WTC11 (cell line): ENCODE data around the gene NRXN3. TPM values are rescaled to one million over a fixed set of nuclear protein-coding genes. Genes with fewer than 3 reads are reported as not detected.

Experiments used
- ATAC-seq: fragments of 200-7000 bp; cut with Tn5 transposase; 2 replicates; pipeline ENCODE4 v1.10.0; 2021; ENCODE audit warnings: mild to moderate bottlenecking, moderate library complexity
- CTCF ChIA-PET: fragments of 300-600 bp; sonication (Branson Sonifier 250); formaldehyde crosslinking; loops from one replicate; lab custom pipeline; 2021; ENCODE audit warnings: antibody characterized with exemption; lab: Charles Lee
- POLR2A ChIA-PET: fragments of 350-600 bp; sonication (Branson Sonifier 250); formaldehyde crosslinking; loops from one replicate; lab custom pipeline; 2021; ENCODE audit warnings: antibody characterized with exemption; lab: Charles Lee
- DNase-seq: peaks from one replicate; pipeline ENCODE4 v3.0.0; 2021; ENCODE audit warnings: low spot score
- H3K27ac Mint-ChIP-seq: 2 replicates; pipeline ENCODE4 v1.8.0; 2021; ENCODE audit warnings: mixed read lengths
- H3K27me3 Mint-ChIP-seq: 2 replicates; pipeline ENCODE4 v1.8.0; 2021; ENCODE audit warnings: low read depth, mild to moderate bottlenecking, moderate library complexity, mixed read lengths
- H3K36me3 Mint-ChIP-seq: 2 replicates; pipeline ENCODE4 v1.8.0; 2021; ENCODE audit warnings: mixed read lengths
- H3K4me1 Mint-ChIP-seq: 2 replicates; pipeline ENCODE4 v1.8.0; 2022; ENCODE audit warnings: mixed read lengths
- H3K4me3 Mint-ChIP-seq: 2 replicates; pipeline ENCODE4 v1.8.0; 2021; ENCODE audit warnings: mild to moderate bottlenecking, moderate library complexity, mixed read lengths
- H3K9me3 Mint-ChIP-seq: 2 replicates; pipeline ENCODE4 v1.8.0; 2021; ENCODE audit warnings: mixed read lengths
- CREB1 ChIP-seq: sonication (generic); formaldehyde crosslinking; IDR thresholded peaks from 2 replicates; pipeline ENCODE4 v1.8.0; 2023; ENCODE audit warnings: mild to moderate bottlenecking, missing genetic modification reagents
- E2F1 ChIP-seq: sonication (generic); formaldehyde crosslinking; IDR thresholded peaks from 2 replicates; pipeline ENCODE4 v1.8.0; 2022; ENCODE audit warnings: mild to moderate bottlenecking, missing genetic modification reagents
- ERG ChIP-seq: fragments of 250-450 bp; sonication (Bioruptor Pico); IDR thresholded peaks from 2 replicates; pipeline ENCODE4 v1.8.0; 2021; ENCODE audit warnings: mild to moderate bottlenecking
- ETV6 ChIP-seq: sonication (generic); formaldehyde crosslinking; IDR thresholded peaks from 2 replicates; pipeline ENCODE4 v1.8.1; 2022; ENCODE audit warnings: mild to moderate bottlenecking, missing genetic modification reagents
- FOXP4 ChIP-seq: sonication (generic); formaldehyde crosslinking; IDR thresholded peaks from 2 replicates; pipeline ENCODE4 v1.8.0; 2022; ENCODE audit warnings: mild to moderate bottlenecking, missing genetic modification reagents
- GABPB1 ChIP-seq: sonication (generic); formaldehyde crosslinking; IDR thresholded peaks from 2 replicates; pipeline ENCODE4 v1.8.1; 2023; ENCODE audit warnings: mild to moderate bottlenecking, missing genetic modification reagents
- HMGA2 ChIP-seq: fragments of 250-450 bp; sonication (Bioruptor Pico); IDR thresholded peaks from 2 replicates; pipeline ENCODE4 v1.4.0; 2021; ENCODE audit warnings: mild to moderate bottlenecking, moderate library complexity
- IRF2 ChIP-seq: sonication (generic); formaldehyde crosslinking; IDR thresholded peaks from 2 replicates; pipeline ENCODE4 v1.8.0; 2022; ENCODE audit warnings: low read depth, missing genetic modification reagents, borderline replicate concordance
- JUN ChIP-seq: sonication (generic); formaldehyde crosslinking; IDR thresholded peaks from 2 replicates; pipeline ENCODE4 v1.8.0; 2023; ENCODE audit warnings: mild to moderate bottlenecking, missing genetic modification reagents
- MAX ChIP-seq: sonication (generic); formaldehyde crosslinking; IDR thresholded peaks from 2 replicates; pipeline ENCODE4 v1.8.0; 2022; ENCODE audit warnings: mild to moderate bottlenecking, missing genetic modification reagents
- NFATC4 ChIP-seq: fragments of 250-450 bp; sonication (Bioruptor Pico); IDR thresholded peaks from 2 replicates; pipeline ENCODE4 v1.9.0; 2021; ENCODE audit warnings: mild to moderate bottlenecking
- NR1H2 ChIP-seq: sonication (generic); formaldehyde crosslinking; IDR thresholded peaks from 2 replicates; pipeline ENCODE4 v1.9.0; 2021; ENCODE audit warnings: mild to moderate bottlenecking, moderate library complexity, missing genetic modification reagents
- NR2C2 ChIP-seq: sonication (generic); formaldehyde crosslinking; IDR thresholded peaks from 2 replicates; pipeline ENCODE4 v1.8.0; 2022; ENCODE audit warnings: mild to moderate bottlenecking, missing genetic modification reagents
- PRRX2 ChIP-seq: fragments of 250-450 bp; sonication (Bioruptor Pico); IDR thresholded peaks from 2 replicates; pipeline ENCODE4 v1.8.0; 2021; ENCODE audit warnings: mild to moderate bottlenecking
- RELA ChIP-seq: sonication (generic); formaldehyde crosslinking; IDR thresholded peaks from 2 replicates; pipeline ENCODE4 v1.8.1; 2022; ENCODE audit warnings: missing genetic modification reagents, mild to moderate bottlenecking, borderline replicate concordance
- RORB ChIP-seq: fragments of 250-450 bp; sonication (Bioruptor Pico); IDR thresholded peaks from 2 replicates; pipeline ENCODE4 v1.9.0; 2021; ENCODE audit warnings: mild to moderate bottlenecking
- STAT6 ChIP-seq: sonication (generic); formaldehyde crosslinking; conservative IDR thresholded peaks from 2 replicates; pipeline ENCODE4 v1.8.1; 2023; ENCODE audit warnings: mild to moderate bottlenecking, low read depth, missing genetic modification reagents, moderate library complexity
- ZNF219 ChIP-seq: sonication (generic); formaldehyde crosslinking; IDR thresholded peaks from 2 replicates; pipeline ENCODE4 v1.8.0; 2023; ENCODE audit warnings: missing genetic modification reagents, mild to moderate bottlenecking, borderline replicate concordance
- ZNF232 ChIP-seq: sonication (generic); formaldehyde crosslinking; IDR thresholded peaks from 2 replicates; pipeline ENCODE4 v1.8.0; 2022; ENCODE audit warnings: mild to moderate bottlenecking, missing genetic modification reagents
- ZNF416 ChIP-seq: fragments of 250-450 bp; sonication (Bioruptor Pico); IDR thresholded peaks from 2 replicates; pipeline ENCODE4 v1.9.0; 2021; ENCODE audit warnings: mild to moderate bottlenecking, inconsistent platforms
- total RNA-seq: library from RNA; stranded (reverse); gene quantifications from 3 replicates; pipeline ENCODE4 v1.2.3, GENCODE V29; 2021
- TF ChIP-seq, protein P1 (sequence below): sonication (generic); formaldehyde crosslinking; IDR thresholded peaks from 2 replicates; pipeline ENCODE4 v1.8.1; 2022; ENCODE audit warnings: missing genetic modification reagents, borderline replicate concordance
- TF ChIP-seq, protein P2 (sequence below): sonication (generic); formaldehyde crosslinking; IDR thresholded peaks from 2 replicates; pipeline ENCODE4 v1.8.1; 2023; ENCODE audit warnings: mild to moderate bottlenecking, missing genetic modification reagents

Gene NRXN3
- total RNA-seq, 1 experiment from 2014 or later, result 3.0 TPM

DNA sequence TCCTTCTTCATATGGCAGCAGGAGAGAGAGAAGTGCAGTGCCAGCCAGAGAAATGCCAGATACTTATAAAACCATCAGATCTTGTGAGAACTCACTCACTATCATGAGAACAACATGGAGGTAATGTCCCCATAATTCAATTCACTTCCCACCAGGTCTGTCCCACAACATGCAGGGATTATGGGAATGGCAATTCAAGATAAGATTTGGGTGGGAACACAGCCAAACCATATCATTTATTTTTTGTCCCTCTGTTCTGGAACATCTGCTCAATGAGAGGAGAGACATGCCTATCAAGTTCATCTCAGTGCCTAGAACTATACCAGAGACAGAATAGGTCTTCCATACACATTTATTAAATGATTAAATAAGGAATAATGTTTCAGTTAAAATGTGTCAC lies 543.5 kb downstream of the NRXN3 start (continued):
- no peak for TF ChIP-seq JUN (CRISPR knock-in tag)
- TF ChIP-seq, protein P1, sequence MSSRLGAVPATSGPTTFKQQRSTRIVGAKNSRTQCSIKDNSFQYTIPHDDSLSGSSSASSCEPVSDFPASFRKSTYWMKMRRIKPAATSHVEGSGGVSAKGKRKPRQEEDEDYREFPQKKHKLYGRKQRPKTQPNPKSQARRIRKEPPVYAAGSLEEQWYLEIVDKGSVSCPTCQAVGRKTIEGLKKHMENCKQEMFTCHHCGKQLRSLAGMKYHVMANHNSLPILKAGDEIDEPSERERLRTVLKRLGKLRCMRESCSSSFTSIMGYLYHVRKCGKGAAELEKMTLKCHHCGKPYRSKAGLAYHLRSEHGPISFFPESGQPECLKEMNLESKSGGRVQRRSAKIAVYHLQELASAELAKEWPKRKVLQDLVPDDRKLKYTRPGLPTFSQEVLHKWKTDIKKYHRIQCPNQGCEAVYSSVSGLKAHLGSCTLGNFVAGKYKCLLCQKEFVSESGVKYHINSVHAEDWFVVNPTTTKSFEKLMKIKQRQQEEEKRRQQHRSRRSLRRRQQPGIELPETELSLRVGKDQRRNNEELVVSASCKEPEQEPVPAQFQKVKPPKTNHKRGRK (CRISPR knock-in tag), result no peak

DNA sequence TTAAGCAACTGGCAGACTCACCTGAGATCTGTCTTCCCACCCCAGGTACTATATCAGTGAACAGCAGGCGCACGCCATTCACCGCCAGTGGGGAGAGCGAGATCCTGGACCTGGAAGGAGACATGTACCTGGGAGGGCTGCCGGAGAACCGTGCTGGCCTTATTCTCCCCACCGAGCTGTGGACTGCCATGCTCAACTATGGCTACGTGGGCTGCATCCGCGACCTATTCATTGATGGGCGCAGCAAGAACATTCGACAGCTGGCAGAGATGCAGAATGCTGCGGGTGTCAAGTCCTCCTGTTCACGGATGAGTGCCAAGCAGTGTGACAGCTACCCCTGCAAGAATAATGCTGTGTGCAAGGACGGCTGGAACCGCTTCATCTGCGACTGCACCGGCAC lies 544.5 kb downstream of the NRXN3 start:
- H3K9me3 Mint-ChIP-seq, result no peaks in the 10 kb centered on the region
- no peak for ATAC-seq
- no peak for DNase-seq
- CTCF ChIA-PET, result no interaction called here
- H3K4me3 Mint-ChIP-seq, result no peak overlapping the region
- H3K27ac Mint-ChIP-seq, result no peak overlapping the region
- TF ChIP-seq PRRX2 (CRISPR knock-in tag) (no peak), ZNF416 (no peak), RELA (CRISPR knock-in tag) (no peak), FOXP4 (CRISPR knock-in tag) (no peak), IRF2 (no peak), ETV6 (CRISPR knock-in tag) (no peak), NR1H2 (CRISPR knock-in tag) (no peak), CREB1 (CRISPR knock-in tag) (no peak), NFATC4 (no peak), MAX (CRISPR knock-in tag) (no peak), STAT6 (no peak), NR2C2 (CRISPR knock-in tag) (no peak), GABPB1 (no peak), HMGA2 (CRISPR knock-in tag) (no peak), ZNF232 (CRISPR knock-in tag) (no peak), RORB (CRISPR knock-in tag) (no peak), ZNF219 (CRISPR knock-in tag) (no peak), ERG (no peak), E2F1 (no peak)
- TF ChIP-seq, protein P2, sequence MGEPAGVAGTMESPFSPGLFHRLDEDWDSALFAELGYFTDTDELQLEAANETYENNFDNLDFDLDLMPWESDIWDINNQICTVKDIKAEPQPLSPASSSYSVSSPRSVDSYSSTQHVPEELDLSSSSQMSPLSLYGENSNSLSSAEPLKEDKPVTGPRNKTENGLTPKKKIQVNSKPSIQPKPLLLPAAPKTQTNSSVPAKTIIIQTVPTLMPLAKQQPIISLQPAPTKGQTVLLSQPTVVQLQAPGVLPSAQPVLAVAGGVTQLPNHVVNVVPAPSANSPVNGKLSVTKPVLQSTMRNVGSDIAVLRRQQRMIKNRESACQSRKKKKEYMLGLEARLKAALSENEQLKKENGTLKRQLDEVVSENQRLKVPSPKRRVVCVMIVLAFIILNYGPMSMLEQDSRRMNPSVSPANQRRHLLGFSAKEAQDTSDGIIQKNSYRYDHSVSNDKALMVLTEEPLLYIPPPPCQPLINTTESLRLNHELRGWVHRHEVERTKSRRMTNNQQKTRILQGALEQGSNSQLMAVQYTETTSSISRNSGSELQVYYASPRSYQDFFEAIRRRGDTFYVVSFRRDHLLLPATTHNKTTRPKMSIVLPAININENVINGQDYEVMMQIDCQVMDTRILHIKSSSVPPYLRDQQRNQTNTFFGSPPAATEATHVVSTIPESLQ (CRISPR knock-in tag), result no peak
- POLR2A ChIA-PET, result no interaction called here
- H3K36me3 Mint-ChIP-seq, result no peaks in the 10 kb centered on the region
- H3K4me1 Mint-ChIP-seq, result peaks cover 6% of the 10 kb centered on the region
- no peaks in the 10 kb centered on the region for H3K27me3 Mint-ChIP-seq
